ENCODE data around the gene GALE.
A peak's percentile ranks its signal among the peaks of the same experiment; 100 is the strongest.

Gene GALE

GRCh38 chr1:23825762-23826522, 25.4 kb upstream of the GALE start:
- no peaks in the 10 kb centered on the region for H3K27me3 ChIP-seq (ENCODE audit: control insufficient read depth, insufficient read depth, low read length)
- peak overlapping the region; percentile 97 for H3K9ac ChIP-seq (ENCODE audit: low read depth, low read length)

DNA sequence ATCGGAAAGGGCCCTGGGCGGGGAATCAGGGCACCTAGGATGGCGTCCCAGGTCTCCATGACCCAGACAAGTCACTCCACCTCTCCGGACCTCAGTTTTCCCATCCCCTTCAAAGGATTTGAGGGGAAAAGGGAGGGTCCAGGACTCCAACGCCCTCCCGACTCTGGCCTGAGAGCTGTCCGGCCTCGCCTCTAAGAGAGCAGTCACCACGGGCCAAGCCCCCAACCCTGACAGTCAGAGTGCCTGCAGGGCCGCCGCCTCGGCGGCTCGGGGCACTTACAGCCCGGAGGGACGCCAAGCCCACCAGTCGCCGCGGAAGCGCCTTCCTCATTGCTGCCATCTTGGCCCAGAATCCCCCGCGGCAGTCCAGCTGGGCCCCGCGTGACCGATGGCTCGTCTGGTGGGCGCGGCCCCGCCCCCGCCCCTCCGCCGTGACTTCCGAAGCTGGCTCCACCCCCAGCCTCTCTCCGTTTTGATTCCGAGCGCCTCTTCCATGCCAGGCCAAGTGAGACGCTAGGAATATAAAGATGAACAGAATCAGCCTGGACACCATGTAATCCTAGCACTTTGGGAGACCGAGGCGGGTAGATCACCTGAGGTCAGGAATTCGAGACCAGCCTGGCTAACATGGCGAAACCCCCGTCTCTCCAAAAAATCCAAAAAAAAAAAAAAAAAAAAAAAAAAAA, 24.7 kb upstream of the GALE start, which contains the start of gene HMGCL:
Gene HMGCL (minus strand): TSS at position 354 of the 686 bp plus-strand sequence. CDS start 14 bp downstream, at position 340.
- Histone ChIP-seq H3K4me2 (ENCODE audit: low read length) (peak within 1 kb of the TSS; percentile 91), H3K9me3 (replicated peaks; ENCODE audit: low read length) (no peaks in the 10 kb centered on the region), H3K4me3 (ENCODE audit: low read length) (peak within 1 kb of the TSS; percentile 98), H3K36me3 (ENCODE audit: insufficient read depth, low read length) (no peaks in the 10 kb centered on the region), H3K9ac (ENCODE audit: low read depth, low read length) (peak within 1 kb of the TSS; percentile 97), H3K4me1 (ENCODE audit: control insufficient read depth, insufficient read depth, low read length) (peaks cover 10% of the 10 kb centered on the region), H3K27me3 (ENCODE audit: control insufficient read depth, insufficient read depth, low read length) (no peaks in the 10 kb centered on the region)

More at GRCh38 chr1:23825762-23826522, 25.4 kb upstream of the GALE start:
- no peaks in the 10 kb centered on the region for H3K9me3 ChIP-seq (replicated peaks; ENCODE audit: low read length)
- peak overlapping the region; percentile 98 for H3K4me3 ChIP-seq (ENCODE audit: low read length)
- H3K4me2 ChIP-seq (ENCODE audit: low read length) = peak overlapping the region; percentile 91
- no peaks in the 10 kb centered on the region for H3K36me3 ChIP-seq (ENCODE audit: insufficient read depth, low read length)
- peaks cover 10% of the 10 kb centered on the region for H3K4me1 ChIP-seq (ENCODE audit: control insufficient read depth, insufficient read depth, low read length)

DNA sequence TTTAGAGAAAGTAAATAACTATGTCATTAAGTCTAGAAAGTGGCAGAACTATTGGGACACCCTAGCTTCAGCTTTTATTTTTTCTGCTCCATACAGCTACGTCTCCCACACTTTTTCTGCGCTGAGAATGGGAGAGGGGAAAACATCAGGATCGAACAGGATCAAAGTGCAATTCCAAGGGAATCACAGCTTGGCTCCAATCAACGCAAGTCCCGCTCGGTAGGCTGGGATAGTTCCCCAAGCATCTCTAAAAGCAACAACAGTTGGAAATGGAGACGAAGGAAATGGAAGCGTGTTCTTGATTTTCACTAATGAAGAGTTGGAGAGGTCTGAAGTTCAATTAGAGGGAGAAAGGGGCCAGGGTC, 24.1 kb upstream of the GALE start:
- H3K4me2 ChIP-seq (ENCODE audit: low read length) = peak overlapping the region; percentile 91
- H3K27me3 ChIP-seq (ENCODE audit: control insufficient read depth, insufficient read depth, low read length) = no peaks in the 10 kb centered on the region
- no peaks in the 10 kb centered on the region for H3K9me3 ChIP-seq (replicated peaks; ENCODE audit: low read length)
- H3K4me1 ChIP-seq (ENCODE audit: control insufficient read depth, insufficient read depth, low read length) = peaks cover 10% of the 10 kb centered on the region
- peak overlapping the region; percentile 97 for H3K9ac ChIP-seq (ENCODE audit: low read depth, low read length)
- H3K36me3 ChIP-seq (ENCODE audit: insufficient read depth, low read length) = no peaks in the 10 kb centered on the region
- H3K4me3 ChIP-seq (ENCODE audit: low read length) = peak overlapping the region; percentile 98

DNA sequence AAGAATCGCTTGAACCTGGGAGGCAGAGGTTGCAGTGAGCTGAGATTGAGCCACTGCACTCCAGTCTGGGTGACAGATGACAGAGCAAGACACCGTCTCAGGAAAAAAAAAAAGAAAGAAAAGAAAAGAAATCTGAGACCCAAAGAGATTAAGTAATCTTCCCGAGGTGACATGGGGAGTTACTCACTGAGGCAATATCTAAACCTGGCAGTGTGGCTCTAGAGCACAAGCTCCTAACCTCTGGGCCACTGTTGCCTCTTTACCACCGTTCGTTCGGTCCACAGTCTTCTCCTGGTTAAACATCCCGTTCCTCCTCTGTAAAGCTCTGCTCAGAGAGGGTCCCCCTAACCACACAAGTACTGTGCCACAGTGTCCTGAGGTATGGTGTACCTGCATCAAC, 23.2 kb upstream of the GALE start:
- peak overlapping the region; percentile 98 for H3K4me3 ChIP-seq (ENCODE audit: low read length)
- peak overlapping the region; percentile 97 for H3K9ac ChIP-seq (ENCODE audit: low read depth, low read length)
- H3K36me3 ChIP-seq (ENCODE audit: insufficient read depth, low read length) = no peaks in the 10 kb centered on the region
- no peaks in the 10 kb centered on the region for H3K27me3 ChIP-seq (ENCODE audit: control insufficient read depth, insufficient read depth, low read length)
- H3K9me3 ChIP-seq (replicated peaks; ENCODE audit: low read length) = no peaks in the 10 kb centered on the region
- peak overlapping the region; percentile 91 for H3K4me2 ChIP-seq (ENCODE audit: low read length)
- H3K4me1 ChIP-seq (ENCODE audit: control insufficient read depth, insufficient read depth, low read length) = peaks cover 10% of the 10 kb centered on the region

DNA sequence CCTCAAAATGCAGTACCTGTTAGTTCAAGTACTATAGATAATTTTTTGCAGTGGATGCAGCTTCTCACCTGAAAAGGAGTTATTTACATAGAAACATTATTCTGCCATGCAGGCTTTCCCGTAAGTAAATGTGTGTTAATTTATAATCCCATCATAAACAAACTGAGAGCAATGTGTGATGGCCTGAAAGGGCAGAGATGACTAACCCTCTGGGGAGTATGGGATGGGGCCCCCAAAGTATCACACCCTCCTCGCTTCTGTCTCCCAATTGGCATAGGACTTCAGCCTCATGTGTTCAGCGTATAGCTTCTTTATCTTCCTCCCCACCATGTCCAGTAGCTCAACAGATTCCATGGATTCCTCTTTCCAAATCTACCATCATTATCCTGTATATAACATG, 17.1 kb upstream of the GALE start:
- H3K4me1 ChIP-seq (ENCODE audit: control insufficient read depth, insufficient read depth, low read length) = no peaks in the 10 kb centered on the region
- H3K9ac ChIP-seq (ENCODE audit: low read depth, low read length) = no peak overlapping the region
- no peaks in the 10 kb centered on the region for H3K27me3 ChIP-seq (ENCODE audit: control insufficient read depth, insufficient read depth, low read length)
- H3K4me2 ChIP-seq (ENCODE audit: low read length) = no peak overlapping the region
- H3K9me3 ChIP-seq (replicated peaks; ENCODE audit: low read length) = no peaks in the 10 kb centered on the region
- peaks cover 32% of the 10 kb centered on the region for H3K36me3 ChIP-seq (ENCODE audit: insufficient read depth, low read length)
- H3K4me3 ChIP-seq (ENCODE audit: low read length) = no peak overlapping the region

DNA sequence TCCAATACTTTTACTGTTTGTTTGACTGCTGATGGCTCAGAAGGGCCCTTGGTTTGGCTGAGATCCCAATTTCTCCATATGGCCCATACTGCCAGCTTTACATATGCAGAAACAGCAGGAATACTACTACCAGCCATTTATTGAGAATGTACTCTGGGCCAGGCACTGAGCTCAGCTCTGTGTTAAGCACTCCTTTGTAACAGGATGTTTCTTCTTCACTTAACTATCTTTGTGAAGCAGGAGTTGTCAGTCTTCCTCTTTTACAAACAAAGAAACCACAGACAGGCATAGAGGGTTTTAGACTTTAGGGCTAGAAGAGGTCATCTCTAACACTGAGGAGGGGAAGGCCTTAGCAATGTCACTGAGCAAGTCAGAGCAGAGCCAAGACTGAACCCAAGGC, 16.4 kb upstream of the GALE start:
- H3K4me1 ChIP-seq (ENCODE audit: control insufficient read depth, insufficient read depth, low read length) = no peaks in the 10 kb centered on the region
- H3K4me3 ChIP-seq (ENCODE audit: low read length) = no peak overlapping the region
- no peak overlapping the region for H3K9ac ChIP-seq (ENCODE audit: low read depth, low read length)
- H3K4me2 ChIP-seq (ENCODE audit: low read length) = no peak overlapping the region
- no peaks in the 10 kb centered on the region for H3K27me3 ChIP-seq (ENCODE audit: control insufficient read depth, insufficient read depth, low read length)
- H3K9me3 ChIP-seq (replicated peaks; ENCODE audit: low read length) = no peaks in the 10 kb centered on the region
- peaks cover 32% of the 10 kb centered on the region for H3K36me3 ChIP-seq (ENCODE audit: insufficient read depth, low read length)

- Histone ChIP-seq H3K4me3 (ENCODE audit: low read length) (no peak overlapping the region), H3K36me3 (ENCODE audit: insufficient read depth, low read length) (peaks cover 34% of the 10 kb centered on the region), H3K27me3 (ENCODE audit: control insufficient read depth, insufficient read depth, low read length) (no peaks in the 10 kb centered on the region), H3K4me1 (ENCODE audit: control insufficient read depth, insufficient read depth, low read length) (no peaks in the 10 kb centered on the region), H3K9me3 (replicated peaks; ENCODE audit: low read length) (no peaks in the 10 kb centered on the region), H3K9ac (ENCODE audit: low read depth, low read length) (no peak overlapping the region), H3K4me2 (ENCODE audit: low read length) (no peak overlapping the region)
Observed at GRCh38 chr1:23816361-23816760, 15.8 kb upstream of the GALE start.

DNA sequence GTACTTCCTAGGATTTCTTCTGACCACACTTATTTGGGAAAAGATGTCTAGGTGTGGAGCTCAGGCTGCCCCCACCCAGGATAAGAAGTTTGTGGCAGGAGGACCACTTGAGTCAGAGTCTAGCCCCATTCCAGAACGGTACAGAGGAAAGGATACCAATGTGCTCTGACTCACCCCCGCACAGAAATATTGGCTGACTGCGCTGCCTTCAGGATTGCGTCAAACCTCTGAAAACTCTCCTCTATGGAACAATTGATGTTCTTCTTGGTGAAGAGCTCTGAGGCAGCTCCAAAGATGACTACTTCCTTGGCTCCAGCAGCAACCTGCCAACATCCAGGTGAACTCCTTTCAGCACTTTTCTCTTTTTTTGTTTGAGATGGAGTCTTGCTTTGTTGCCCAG, 13.5 kb upstream of the GALE start:
- H3K4me2 ChIP-seq (ENCODE audit: low read length) = no peak overlapping the region
- no peaks in the 10 kb centered on the region for H3K27me3 ChIP-seq (ENCODE audit: control insufficient read depth, insufficient read depth, low read length)
- H3K9ac ChIP-seq (ENCODE audit: low read depth, low read length) = no peak overlapping the region
- peaks cover 43% of the 10 kb centered on the region for H3K36me3 ChIP-seq (ENCODE audit: insufficient read depth, low read length)
- no peak overlapping the region for H3K4me3 ChIP-seq (ENCODE audit: low read length)
- no peaks in the 10 kb centered on the region for H3K9me3 ChIP-seq (replicated peaks; ENCODE audit: low read length)
- H3K4me1 ChIP-seq (ENCODE audit: control insufficient read depth, insufficient read depth, low read length) = no peaks in the 10 kb centered on the region

DNA sequence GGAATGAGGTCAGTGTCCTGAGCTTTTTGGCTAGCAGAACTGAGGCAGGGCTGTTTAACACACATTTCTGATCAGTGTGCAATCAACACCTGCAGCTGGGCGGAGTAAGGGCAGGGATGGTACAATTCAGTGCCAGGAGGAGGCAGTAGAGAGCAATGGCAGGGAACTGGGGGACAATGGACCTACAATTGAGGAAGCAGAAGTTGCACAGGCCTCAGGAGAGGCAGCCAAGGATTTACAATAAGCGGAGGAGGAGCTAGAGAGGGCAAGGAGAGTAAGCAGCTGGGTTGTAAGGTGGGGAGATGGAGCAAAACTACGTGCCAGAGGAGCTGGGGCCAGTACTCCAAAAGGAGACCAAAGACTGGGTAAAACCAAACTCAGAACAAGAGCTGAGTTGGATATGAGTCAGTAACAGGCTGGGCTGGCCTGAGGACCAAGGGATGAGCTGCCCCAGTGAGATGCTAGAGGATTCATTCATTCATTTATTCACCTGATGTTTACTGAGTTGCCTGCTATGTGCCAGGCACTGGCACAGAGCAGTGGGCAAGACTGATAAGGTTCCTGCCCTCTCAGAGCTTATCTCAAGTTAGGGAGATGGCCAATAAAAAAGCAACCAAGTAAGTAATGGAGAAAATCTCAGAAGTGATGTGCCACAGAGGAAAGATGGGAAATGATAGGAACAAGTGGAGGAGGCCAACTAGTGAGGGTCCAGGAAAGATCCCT, 10.4 kb upstream of the GALE start:
- Histone ChIP-seq H3K4me2 (ENCODE audit: low read length) (no peak overlapping the region), H3K9me3 (replicated peaks; ENCODE audit: low read length) (no peaks in the 10 kb centered on the region), H3K27me3 (ENCODE audit: control insufficient read depth, insufficient read depth, low read length) (no peaks in the 10 kb centered on the region), H3K36me3 (ENCODE audit: insufficient read depth, low read length) (peaks cover 35% of the 10 kb centered on the region), H3K9ac (ENCODE audit: low read depth, low read length) (no peak overlapping the region), H3K4me1 (ENCODE audit: control insufficient read depth, insufficient read depth, low read length) (no peaks in the 10 kb centered on the region), H3K4me3 (ENCODE audit: low read length) (no peak overlapping the region)

DNA sequence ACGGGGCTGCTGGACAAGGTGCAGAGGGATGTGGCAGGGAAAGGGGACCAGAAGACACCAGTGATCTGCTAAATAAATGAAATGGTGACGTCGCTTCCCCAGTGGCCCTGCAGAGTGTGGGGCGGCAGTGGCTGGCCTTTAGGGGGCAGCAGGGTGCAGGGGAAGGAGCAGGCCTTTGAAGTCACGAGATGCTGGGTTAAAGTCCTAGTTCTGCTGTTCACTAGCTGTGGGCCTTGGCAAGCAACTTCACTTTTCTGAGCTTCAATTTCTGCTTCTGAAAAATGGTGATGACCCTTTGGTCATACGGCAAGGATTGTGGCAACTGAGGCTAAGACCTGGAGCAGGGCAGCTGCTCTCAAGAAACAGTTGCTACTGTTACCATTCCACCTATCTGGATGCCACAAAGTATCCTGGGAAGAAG, 9.2 kb upstream of the GALE start:
- no peak overlapping the region for H3K4me3 ChIP-seq (ENCODE audit: low read length)

DNA sequence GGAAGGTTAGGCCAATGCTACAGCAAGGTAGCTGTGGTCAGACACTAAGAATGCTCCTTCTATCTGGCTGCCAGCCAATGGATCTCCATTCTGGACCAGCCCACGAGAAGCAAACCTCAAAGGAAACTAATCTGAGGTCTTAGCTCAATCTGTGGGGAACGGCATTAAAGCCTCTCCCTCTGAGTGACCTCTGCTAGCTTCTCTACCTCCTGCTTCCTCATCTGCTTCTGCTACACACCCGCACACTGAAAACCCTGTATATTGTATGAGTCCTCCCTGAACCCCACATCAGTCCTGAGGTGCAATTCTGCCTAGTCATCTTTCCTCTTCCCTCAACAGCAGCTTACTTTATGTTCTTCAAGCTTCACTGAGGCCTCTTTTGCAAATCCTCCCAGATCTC, 6.9 kb upstream of the GALE start:
- peaks cover 26% of the 10 kb centered on the region for H3K36me3 ChIP-seq (ENCODE audit: insufficient read depth, low read length)
- H3K4me3 ChIP-seq (ENCODE audit: low read length) = no peak overlapping the region
- no peaks in the 10 kb centered on the region for H3K9me3 ChIP-seq (replicated peaks; ENCODE audit: low read length)
- no peak overlapping the region for H3K9ac ChIP-seq (ENCODE audit: low read depth, low read length)
- H3K4me2 ChIP-seq (ENCODE audit: low read length) = no peak overlapping the region
- H3K27me3 ChIP-seq (ENCODE audit: control insufficient read depth, insufficient read depth, low read length) = no peaks in the 10 kb centered on the region
- no peaks in the 10 kb centered on the region for H3K4me1 ChIP-seq (ENCODE audit: control insufficient read depth, insufficient read depth, low read length)

More for the DNA sequence above, 9.2 kb upstream of the GALE start:
- no peaks in the 10 kb centered on the region for H3K4me1 ChIP-seq (ENCODE audit: control insufficient read depth, insufficient read depth, low read length)
- H3K27me3 ChIP-seq (ENCODE audit: control insufficient read depth, insufficient read depth, low read length) = no peaks in the 10 kb centered on the region
- H3K9ac ChIP-seq (ENCODE audit: low read depth, low read length) = no peak overlapping the region
- peaks cover 34% of the 10 kb centered on the region for H3K36me3 ChIP-seq (ENCODE audit: insufficient read depth, low read length)
- H3K4me2 ChIP-seq (ENCODE audit: low read length) = no peak overlapping the region
- H3K9me3 ChIP-seq (replicated peaks; ENCODE audit: low read length) = no peaks in the 10 kb centered on the region

Measured in skeletal muscle satellite cell (primary cell).